GM19468 (cell line): ENCODE results near the gene KIF3A.

Experiments used
- ATAC-seq: cut with Tn5 transposase; IDR thresholded peaks from one replicate; pipeline ENCODE4 v1.9.1; 2021; ENCODE audit warnings: mild to moderate bottlenecking, moderate library complexity, moderate number of reproducible peaks; ENCODE audit not compliant: unreplicated experiment; ENCODE audit errors: extremely low read depth

KIF3A gene

GRCh38 chr5:132667309-132667708, 70.0 kb downstream of the KIF3A start:
- no peak for ATAC-seq

GRCh38 chr5:132666310-132667123, 70.8 kb downstream of the KIF3A start:
- ATAC-seq, result no peak

DNA sequence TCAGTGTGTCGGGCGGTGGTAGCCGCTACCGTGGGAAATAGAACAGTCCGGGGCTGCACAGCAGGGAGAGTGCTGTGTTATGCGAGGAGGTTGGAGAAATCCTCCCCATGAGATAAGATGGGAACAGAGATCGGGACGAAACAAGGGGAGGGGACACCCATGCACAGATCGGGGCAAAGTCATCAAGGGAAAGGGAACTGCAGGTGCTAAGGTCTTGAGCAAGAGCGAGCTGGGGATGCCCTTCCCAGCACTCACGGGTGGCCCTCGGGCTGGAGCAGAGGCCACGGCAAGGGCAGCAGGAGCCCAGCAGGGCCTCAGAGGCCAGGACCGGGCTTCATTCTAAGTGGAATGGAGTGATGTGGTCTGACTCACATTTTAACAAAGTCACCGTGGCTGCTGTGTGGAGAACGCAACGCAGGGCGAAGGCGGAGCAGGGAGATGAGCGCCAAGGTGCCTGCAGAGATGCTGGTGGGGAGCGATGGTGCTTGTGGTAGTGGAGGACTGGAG, 71.7 kb downstream of the KIF3A start:
- no peak for ATAC-seq

- no peak for ATAC-seq
These were observed 72.6 kb downstream of the KIF3A start for GRCh38 chr5:132664696-132665209.

DNA sequence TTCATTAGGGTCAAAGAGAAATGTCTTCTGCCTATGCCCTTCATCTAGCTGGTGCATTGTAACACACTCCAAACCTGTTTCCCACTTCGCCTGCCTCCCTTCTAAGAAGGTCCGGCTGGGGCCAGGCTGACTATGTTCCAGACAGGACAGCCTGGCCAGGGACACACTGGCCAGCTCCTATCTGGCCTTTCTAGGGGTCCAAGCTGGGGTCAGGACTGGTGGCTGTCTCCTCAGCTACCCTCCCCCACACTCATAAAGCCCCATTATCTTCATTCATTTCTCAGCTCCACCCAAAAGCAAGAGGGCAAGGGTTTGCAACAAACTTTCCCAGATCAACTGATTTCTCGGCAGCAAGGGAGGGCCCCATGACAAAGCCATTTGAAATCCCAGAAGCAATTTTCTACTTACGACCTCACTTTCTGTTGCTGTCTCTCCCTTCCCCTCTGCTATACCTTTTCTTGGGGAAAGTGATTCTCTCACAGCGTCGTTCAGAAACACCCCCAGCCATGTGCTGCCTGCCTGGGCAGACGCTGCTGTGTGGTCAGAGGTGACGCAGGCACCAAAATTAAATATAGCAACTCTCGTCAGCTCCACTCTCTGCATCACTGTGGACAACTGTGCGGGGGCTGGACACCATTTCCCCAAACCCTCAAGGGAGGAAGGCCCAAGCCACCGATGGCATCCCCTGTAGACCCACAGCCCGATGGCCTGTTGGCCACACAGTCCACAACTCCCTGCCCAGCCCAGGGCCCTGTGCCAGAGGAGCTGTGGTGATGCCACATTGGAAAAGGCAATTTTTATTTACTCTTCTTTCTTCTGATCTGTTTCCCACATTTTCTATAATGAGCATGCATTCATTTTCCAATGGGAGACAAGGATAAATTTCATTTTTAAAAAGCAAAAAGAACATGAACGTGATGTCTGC, 73.3 kb downstream of the KIF3A start:
- ATAC-seq, result peak; percentile 40

DNA sequence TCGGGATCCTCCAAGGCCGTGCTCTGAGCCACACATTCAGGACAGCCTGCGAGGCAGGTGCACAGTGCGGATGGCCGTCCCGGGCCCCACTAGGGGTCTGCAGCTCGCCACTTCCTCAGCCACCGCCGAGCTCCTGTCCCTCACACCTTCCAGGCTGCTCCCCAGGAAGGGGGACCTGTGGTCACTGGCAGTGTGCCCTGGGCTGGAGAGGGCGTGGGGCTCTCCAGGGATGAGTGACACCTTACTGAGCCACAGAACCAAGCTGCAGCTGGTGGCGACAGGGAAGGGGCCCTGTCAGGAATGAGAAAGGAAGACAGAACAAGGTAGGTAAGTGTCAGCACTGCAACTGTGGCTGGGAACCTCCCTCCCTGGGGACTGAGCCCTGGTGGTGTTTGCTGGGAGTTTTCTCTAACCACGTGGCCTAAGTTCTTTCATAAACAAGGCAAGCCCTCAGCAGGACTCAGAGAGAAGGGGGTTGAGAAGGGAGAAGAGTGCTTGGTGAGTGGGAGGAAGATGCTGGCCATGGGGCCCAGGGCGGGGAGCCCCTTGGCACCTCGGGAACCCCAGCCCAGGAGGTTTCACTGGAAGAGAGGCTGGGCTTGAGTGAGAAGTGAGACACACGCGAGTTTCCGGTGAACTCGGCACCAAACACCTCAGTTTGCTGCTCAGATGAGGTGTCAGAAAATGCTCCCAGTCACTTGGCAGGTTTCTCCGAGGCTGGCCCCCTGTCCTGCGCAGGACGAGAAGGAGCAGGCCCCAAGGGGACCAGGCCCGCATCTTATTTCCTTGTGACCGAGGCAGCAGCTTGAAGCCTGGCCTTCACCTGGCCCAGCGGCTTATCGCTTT, 74.2 kb downstream of the KIF3A start:
- peak; percentile 34 for ATAC-seq

- ATAC-seq, result no peak
These were observed 75.3 kb downstream of the KIF3A start for GRCh38 chr5:132662004-132662401.

- ATAC-seq, result no peak
These were observed 75.9 kb downstream of the KIF3A start for GRCh38 chr5:132661231-132662003.

DNA sequence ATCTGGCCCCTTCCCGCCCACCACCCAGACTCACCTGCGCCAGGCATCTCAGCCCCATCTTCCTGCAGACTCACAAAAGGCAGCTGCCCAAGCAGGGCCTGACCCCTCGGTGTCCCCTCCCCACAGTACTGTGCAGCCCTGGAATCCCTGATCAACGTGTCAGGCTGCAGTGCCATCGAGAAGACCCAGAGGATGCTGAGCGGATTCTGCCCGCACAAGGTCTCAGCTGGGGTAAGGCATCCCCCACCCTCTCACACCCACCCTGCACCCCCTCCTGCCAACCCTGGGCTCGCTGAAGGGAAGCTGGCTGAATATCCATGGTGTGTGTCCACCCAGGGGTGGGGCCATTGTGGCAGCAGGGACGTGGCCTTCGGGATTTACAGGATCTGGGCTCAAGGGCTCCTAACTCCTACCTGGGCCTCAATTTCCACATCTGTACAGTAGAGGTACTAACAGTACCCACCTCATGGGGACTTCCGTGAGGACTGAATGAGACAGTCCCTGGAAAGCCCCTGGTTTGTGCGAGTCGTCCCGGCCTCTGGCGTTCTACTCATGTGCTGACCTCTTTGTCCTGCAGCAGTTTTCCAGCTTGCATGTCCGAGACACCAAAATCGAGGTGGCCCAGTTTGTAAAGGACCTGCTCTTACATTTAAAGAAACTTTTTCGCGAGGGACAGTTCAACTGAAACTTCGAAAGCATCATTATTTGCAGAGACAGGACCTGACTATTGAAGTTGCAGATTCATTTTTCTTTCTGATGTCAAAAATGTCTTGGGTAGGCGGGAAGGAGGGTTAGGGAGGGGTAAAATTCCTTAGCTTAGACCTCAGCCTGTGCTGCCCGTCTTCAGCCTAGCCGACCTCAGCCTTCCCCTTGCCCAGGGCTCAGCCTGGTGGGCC, 77.5 kb downstream of the KIF3A start:
- ATAC-seq, result no peak

DNA sequence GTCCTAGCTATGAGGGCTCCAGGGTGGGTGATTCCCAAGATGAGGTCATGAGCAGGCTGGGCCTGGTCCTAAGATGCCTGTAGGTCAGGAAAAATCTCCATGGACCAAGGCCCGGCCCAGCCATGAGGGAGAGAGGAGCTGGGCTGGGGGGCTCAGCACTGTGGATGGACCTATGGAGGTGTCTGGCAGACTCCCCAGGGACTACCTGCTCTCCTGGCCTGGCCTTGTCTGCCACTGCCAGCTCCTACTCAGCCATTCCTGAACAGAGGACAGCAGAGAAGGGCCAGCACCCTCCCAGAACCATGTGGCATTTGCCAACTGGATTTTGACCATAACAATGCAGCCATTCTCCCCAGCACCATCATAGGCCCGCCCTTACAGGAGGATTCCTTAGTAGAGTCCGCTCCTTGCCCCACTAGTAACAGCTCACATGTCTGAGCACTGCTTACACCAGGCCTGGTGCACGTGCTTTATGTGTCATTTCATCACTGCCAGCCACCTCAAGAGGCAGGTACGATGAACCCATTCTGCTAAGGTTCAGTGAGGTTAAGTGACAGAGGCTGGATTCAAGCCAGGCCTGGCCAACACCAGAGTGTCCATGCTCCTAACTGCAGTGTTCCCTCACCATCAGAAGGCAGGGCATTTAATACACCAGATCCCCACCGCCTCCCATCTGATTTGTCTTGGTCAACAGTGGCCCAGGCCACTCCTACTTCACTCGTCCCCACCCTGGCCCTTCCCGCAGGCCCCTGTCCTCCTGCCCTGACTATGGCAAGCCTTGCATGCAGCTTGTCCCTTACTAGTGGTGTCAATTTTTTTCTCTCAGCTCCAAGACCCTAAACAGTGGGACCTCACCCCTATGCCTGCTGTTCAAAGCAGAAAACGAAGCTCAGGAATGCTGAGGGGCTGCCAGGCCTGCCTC, 78.7 kb downstream of the KIF3A start:
- ATAC-seq, result no peak

GRCh38 chr5:132657676-132658380, 79.5 kb downstream of the KIF3A start, which contains the start of gene IL13:
TSS of gene IL13 (plus strand) at chr5:132658173. CDS start at chr5:132658187, 14 bp downstream.
- no peak for ATAC-seq

DNA sequence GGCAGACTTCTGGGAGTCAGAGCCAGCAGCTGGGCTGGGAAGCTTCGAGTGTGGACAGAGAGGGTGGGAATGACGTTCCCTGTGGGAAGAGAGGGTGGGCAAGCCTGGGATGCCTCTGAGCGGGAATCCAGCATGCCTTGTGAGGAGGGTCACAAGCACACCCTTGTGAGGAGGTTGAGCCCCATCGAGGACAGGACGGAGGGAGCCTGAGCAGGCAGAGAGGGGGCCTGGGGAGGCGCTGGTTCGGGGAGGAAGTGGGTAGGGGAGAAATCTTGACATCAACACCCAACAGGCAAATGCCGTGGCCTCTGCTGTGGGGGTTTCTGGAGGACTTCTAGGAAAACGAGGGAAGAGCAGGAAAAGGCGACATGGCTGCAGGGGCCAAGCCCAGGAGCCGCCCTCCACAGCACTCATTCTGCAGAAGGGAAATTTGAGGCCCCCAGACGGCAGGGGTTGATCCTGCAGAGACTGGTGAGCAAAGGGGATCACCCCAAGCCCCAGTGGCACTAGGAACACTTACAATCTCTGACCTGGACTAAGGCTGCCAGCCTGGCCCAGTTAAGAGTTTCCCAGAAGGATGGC, 80.5 kb downstream of the KIF3A start:
- ATAC-seq, result no peak

DNA sequence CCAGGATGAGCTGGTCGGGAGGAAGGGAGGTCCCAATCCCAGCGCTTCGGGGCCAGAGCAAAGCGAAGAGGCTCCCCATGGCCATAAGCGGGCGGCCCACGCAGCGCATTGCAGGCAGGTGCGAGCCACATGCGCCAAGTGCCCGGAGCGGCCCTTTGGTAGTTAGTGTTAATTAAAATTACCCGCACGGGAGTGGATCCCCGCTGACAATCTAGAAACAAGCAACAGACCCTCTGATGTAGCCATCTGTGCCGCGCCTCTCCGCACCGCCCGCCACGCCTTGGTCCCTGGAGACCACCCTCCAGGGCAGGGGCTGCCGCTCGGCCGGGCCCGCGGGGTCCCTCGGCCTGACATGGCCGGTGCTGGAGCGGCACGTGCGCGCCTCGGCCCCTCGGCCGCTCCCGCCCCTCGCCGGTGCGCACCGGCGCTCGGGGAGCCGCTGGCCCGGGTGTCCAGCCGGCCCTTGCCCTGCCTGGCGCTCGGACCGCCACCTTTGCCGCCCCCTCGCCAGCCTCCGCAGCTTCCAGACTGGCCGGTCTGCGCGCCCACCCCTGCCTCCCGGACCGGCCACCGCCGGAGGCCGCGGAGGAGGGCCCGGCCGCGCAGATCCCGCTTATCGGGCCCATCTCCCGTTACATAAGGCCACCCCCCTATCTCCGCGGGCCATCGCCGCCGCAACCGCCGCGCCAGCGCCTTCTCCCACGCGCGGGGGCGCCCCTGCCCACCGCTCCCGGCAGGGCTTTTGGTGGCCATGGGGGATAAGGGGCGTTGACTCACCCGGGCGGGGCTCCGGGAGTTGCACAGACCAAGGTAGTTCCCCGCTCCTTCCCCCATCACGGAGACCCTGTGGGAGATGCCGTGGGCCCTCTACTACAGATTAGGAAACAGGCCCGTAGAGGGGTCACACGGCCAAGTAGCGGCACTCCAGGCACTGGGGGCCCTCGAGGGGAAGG, 81.2 kb downstream of the KIF3A start:
- no peak for ATAC-seq

- ATAC-seq, result no peak
These were observed 83.6 kb downstream of the KIF3A start for GRCh38 chr5:132653716-132654115.
